Breast epithelium (tissue), 3 donors: ENCODE data around the gene COL9A2.

Experiments
- POLR2A ChIP-seq: fragments of 450-650 bp; IDR thresholded peaks from one replicate; pipeline ENCODE4 v1.6.1; 2016; ENCODE audit warnings: antibody characterized with exemption, mild to moderate bottlenecking, moderate library complexity
- TF ChIP-seq, protein P1 (sequence below), 3 donors: fragments of 450-650 bp; IDR thresholded peaks; one replicate each; pipeline ENCODE4 v1.5.1; 2016 to 2017; ENCODE audit warnings: antibody characterized with exemption in 3 of 3, mild to moderate bottlenecking in 3 of 3, moderate library complexity in 3 of 3

DNA sequence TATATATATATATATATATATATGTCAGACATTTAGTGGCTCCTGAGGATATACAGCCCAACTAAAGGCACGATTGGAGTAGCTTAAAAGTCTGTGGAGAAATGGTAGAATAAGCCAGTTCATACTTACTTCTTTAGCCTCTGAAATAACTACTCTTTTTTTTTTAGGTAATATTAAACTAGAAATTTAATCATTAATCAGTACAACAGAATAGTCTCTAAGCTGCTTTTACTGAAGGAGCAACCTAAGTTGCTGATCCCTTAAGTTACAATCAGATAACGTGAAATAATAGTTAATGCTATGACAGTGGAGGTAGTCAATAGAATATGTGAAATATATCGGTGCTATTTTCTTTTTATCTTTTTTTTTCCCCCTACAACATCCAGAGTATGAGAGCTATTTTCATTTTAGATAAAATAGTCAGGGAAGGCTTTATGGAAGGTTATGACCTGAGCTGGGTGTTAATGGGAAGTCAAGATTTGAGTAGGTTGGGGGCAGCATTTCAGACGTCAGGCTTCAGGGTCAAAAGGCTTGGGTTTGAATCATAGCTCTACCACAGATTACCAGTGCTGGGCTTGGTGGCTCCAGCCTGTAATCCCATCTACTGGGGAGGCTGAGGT lies 43.4 kb downstream of the COL9A2 start:
- TF ChIP-seq, protein P1, sequence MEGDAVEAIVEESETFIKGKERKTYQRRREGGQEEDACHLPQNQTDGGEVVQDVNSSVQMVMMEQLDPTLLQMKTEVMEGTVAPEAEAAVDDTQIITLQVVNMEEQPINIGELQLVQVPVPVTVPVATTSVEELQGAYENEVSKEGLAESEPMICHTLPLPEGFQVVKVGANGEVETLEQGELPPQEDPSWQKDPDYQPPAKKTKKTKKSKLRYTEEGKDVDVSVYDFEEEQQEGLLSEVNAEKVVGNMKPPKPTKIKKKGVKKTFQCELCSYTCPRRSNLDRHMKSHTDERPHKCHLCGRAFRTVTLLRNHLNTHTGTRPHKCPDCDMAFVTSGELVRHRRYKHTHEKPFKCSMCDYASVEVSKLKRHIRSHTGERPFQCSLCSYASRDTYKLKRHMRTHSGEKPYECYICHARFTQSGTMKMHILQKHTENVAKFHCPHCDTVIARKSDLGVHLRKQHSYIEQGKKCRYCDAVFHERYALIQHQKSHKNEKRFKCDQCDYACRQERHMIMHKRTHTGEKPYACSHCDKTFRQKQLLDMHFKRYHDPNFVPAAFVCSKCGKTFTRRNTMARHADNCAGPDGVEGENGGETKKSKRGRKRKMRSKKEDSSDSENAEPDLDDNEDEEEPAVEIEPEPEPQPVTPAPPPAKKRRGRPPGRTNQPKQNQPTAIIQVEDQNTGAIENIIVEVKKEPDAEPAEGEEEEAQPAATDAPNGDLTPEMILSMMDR (IDR thresholded peaks at IDR 0.05): no peak
- TF ChIP-seq POLR2A: no peak
